Mucosa of rectum (tissue), 2 donors: ENCODE results near the gene RBM34.
A peak's percentile ranks its signal among the peaks of the same experiment; 100 is the strongest.

Experiments
- H3K27ac ChIP-seq, 2 donors: one replicate each; pipeline ENCODE4 v1.7.0; 2013; ENCODE audit warnings: inconsistent platforms in 2 of 2, low read depth in 2 of 2, low read length in 2 of 2
- H3K27me3 ChIP-seq, 2 donors: one replicate each; pipeline ENCODE4 v1.7.0; 2013; ENCODE audit warnings: low read length in 2 of 2; ENCODE audit not compliant: control insufficient read depth in 2 of 2, insufficient read depth in 2 of 2
- H3K36me3 ChIP-seq, 2 donors: one replicate each; pipeline ENCODE4 v1.7.0; 2013; ENCODE audit warnings: low read length in 2 of 2; ENCODE audit not compliant: control insufficient read depth in 2 of 2, insufficient read depth in 2 of 2
- H3K4me1 ChIP-seq, 2 donors: one replicate each; pipeline ENCODE4 v1.7.0; 2013; ENCODE audit warnings: low read length in 2 of 2, mild to moderate bottlenecking in 1 of 2; ENCODE audit not compliant: control insufficient read depth in 2 of 2, insufficient read depth in 2 of 2
- H3K4me3 ChIP-seq, 2 donors: one replicate each; pipeline ENCODE4 v1.7.0; 2013; ENCODE audit warnings: low read length in 2 of 2
- H3K9ac ChIP-seq, 2 donors: one replicate each; pipeline ENCODE4 v1.7.0; 2013; ENCODE audit warnings: low read length in 2 of 2, low read depth in 1 of 2, mild to moderate bottlenecking in 1 of 2
- H3K9me3 ChIP-seq, 2 donors: one replicate each; pipeline ENCODE4 v1.7.0; 2013; ENCODE audit warnings: low read length in 2 of 2; ENCODE audit not compliant: control insufficient read depth in 2 of 2
- donor health status: healthy.
- donor health status: Normal muscosa, but diverticular disease.

RBM34 gene

DNA sequence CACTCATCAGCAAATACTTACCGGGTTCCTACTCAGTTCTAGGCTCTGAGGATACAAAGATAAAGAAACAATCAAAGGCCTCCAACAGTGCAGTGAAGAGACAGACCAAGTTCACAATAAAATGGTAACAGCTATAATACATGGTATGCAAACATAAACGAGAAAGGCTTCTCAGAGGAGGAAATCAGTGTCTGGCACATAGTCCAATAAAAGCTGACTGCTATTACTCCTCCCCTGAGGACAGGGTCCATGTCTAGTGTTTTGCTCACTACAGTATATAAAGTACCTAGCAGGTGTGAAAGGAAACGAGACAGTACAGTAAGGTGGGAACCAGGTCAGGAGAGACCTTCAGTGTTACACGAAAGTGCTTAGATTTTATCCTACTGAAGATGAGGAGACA lies 4.3 kb downstream of the RBM34 start:
- H3K9me3 ChIP-seq: no peaks in the 10 kb centered on the region
- no peaks in the 10 kb centered on the region for H3K27me3 ChIP-seq
- peaks cover 12 to 19% of the 10 kb centered on the region in 2 donors for H3K4me1 ChIP-seq
- H3K27ac ChIP-seq: peak overlapping the region; percentile 47 to 59
- peak overlapping the region in 1 of 2 donors; percentile 34 for H3K4me3 ChIP-seq
- H3K9ac ChIP-seq: no peak overlapping the region
- H3K36me3 ChIP-seq: peaks cover 30 to 47% of the 10 kb centered on the region in 2 donors

DNA sequence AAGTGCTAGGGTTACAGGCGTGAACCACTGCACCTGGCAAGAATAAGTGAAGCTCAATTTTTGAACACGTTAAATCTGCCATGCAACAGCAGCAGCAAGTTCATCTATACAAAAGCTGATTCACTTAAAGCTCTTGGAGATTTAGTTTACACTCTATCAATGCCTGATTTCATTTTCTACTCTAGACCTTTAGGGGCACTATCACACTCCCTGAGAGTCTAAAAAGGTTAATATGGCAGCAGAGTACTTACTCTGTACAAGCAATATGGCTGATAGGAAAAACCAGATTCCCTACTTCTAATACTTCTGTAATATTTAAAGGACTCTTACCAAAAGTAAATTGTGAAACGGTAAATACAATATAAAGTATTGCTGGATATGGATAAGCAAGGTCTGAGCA lies 4.8 kb downstream of the RBM34 start:
- Histone ChIP-seq H3K27ac (peak overlapping the region; percentile 18 to 38), H3K27me3 (no peaks in the 10 kb centered on the region), H3K4me1 (peaks cover 8 to 16% of the 10 kb centered on the region in 2 donors), H3K9me3 (no peaks in the 10 kb centered on the region), H3K9ac (no peak overlapping the region), H3K4me3 (peak overlapping the region in 1 of 2 donors; percentile 13), H3K36me3 (peaks cover 34 to 51% of the 10 kb centered on the region in 2 donors)

DNA sequence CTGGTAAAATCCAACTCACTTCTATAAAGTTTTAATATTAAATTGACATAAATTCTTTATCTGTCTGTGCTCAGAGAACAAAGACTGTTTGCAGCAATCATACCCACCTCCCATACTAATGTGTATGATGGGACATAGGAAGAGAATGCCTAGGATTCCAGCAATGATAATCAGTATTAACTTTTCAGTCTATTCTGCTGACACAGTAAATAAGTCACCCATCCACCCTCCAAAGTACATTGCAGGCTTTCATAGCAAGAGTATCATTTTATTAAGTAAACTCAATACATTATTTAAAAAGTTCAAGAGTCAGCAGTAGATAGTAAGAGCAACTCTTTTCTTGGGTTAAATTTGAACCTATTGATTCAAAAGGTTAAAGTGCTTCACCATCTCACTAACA lies 8.8 kb downstream of the RBM34 start:
- no peak overlapping the region for H3K27ac ChIP-seq
- H3K4me3 ChIP-seq: no peak overlapping the region
- peaks cover 45 to 72% of the 10 kb centered on the region in 2 donors for H3K36me3 ChIP-seq
- H3K9ac ChIP-seq: no peak overlapping the region
- peaks cover 8 to 10% of the 10 kb centered on the region in 2 donors for H3K4me1 ChIP-seq
- no peaks in the 10 kb centered on the region for H3K9me3 ChIP-seq
- no peaks in the 10 kb centered on the region for H3K27me3 ChIP-seq

DNA sequence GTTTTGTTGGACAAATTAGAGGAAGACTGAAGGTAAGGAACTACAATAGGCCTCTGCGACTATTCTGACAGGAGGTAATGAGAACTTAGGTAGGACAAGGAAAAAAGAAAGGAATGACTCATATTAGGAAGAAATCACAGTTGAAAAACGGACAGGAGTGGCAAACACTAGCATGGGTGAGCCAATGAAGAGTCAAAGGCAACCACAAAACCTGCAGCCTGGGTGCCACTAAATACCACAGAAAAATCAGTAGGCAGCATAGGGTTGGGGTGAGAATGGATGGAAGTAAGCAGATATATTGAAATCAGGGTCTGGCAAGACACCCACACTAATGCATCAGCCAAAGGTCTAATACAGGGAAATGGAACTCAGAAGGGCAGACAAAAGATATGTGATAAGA lies 10.0 kb downstream of the RBM34 start:
- Histone ChIP-seq H3K4me1 (no peaks in the 10 kb centered on the region), H3K9ac (no peak overlapping the region), H3K9me3 (no peaks in the 10 kb centered on the region), H3K27ac (no peak overlapping the region), H3K36me3 (peaks cover 50 to 67% of the 10 kb centered on the region in 2 donors), H3K27me3 (no peaks in the 10 kb centered on the region), H3K4me3 (no peak overlapping the region)

DNA sequence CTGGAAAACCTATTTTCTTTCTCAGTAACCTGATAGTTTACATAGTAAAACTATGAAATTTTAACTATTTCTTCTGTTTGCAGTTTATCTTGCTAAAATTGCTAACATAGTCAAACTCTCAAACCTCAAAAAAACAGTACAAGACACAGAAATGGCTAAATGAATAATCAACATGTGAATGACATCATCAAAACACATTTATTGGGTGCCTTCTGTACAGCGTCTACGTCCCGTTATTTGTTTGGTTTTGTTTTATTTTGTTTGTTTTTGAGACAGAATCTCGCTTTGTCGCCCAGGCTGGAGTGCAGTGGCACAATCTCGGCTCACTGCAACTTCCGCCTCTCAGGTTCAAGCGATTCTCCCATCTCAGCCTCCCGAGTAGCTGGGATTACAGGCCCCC lies 11.2 kb downstream of the RBM34 start:
- Histone ChIP-seq H3K9ac (no peak overlapping the region), H3K9me3 (no peaks in the 10 kb centered on the region), H3K27ac (no peak overlapping the region), H3K4me1 (no peaks in the 10 kb centered on the region), H3K27me3 (no peaks in the 10 kb centered on the region), H3K36me3 (peaks cover 53 to 74% of the 10 kb centered on the region in 2 donors), H3K4me3 (no peak overlapping the region)

DNA sequence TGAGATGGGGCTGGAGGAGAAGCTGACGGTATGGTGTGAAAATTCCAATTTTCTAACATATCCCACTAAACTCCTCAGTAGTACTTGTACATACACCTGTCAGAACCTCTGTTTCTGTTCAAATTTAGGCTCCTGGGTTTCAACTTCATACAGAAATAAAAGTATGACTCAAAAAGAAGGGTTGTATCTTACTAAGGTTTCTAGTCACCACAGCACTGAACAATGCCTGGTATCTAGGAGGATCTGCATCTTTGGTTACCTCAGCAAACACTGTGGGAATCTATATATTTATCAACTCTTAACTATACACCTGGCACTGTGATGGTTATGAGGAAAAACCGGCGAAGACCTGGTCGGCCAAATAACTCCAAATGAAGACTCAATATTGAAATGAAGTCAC lies 13.8 kb downstream of the RBM34 start:
- no peaks in the 10 kb centered on the region for H3K9me3 ChIP-seq
- no peak overlapping the region for H3K9ac ChIP-seq
- no peak overlapping the region for H3K4me3 ChIP-seq
- H3K36me3 ChIP-seq: peaks cover 51 to 71% of the 10 kb centered on the region in 2 donors
- no peaks in the 10 kb centered on the region for H3K27me3 ChIP-seq
- no peaks in the 10 kb centered on the region for H3K4me1 ChIP-seq
- no peak overlapping the region for H3K27ac ChIP-seq

DNA sequence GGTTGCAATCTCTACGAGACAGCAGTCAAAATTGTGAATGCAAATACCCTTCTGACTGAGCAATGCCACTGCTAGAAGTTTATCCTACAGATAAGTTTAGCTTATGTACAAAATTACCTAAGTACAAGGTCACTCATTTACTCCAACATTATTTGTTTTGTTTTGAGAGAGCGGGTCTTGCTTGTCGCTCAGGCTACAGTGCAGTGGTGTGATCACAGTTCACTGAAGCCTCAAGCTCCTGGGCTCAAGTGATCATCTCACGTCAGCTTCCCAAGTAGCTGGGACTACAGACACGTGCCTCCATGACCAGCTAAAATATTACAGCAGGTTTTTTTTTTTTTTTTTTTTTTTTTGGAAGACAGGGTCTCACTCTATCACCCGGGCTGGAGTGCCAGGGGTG lies 15.4 kb downstream of the RBM34 start:
- Histone ChIP-seq H3K9me3 (no peaks in the 10 kb centered on the region), H3K27me3 (no peaks in the 10 kb centered on the region), H3K27ac (no peak overlapping the region), H3K36me3 (peaks cover 43 to 62% of the 10 kb centered on the region in 2 donors), H3K4me3 (no peak overlapping the region), H3K9ac (no peak overlapping the region), H3K4me1 (no peaks in the 10 kb centered on the region)

DNA sequence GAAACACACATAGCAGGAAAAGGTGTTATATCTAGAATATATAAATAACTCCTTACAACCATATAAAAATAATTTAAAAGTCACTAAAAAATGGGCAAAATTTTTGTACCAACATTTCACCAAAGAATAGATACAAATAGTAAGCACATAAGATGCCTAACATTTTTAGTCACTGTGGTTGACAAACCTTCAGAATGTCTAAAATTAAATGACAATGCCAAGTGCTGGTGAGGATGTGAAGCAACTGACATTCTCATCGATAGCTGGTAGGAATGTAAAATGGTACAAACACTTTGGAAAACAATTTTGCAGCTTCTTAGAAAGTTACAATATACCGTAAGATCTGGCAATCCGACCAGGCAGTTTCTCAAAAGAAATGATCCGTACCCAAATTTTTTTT lies 18.1 kb downstream of the RBM34 start:
- no peak overlapping the region for H3K9ac ChIP-seq

DNA sequence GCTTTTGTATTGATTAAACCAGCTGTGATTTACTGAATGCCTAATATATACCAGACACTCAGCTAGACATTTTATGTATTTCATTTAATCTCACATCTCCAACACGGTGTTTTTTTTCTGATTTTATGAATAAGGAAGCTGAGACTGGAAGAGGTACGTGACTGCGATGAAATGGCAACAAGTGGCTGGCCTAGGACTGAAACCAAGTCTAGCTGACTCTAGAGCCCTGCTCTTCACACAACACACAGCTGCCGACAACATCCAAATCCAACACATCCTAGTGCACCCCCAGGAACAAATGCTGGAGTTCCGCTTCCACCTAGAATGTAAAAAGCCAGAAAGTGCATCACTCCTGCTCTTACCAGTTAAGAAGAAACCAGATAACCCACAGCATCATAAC lies 21.7 kb downstream of the RBM34 start:
- Histone ChIP-seq H3K27ac (no peak overlapping the region), H3K27me3 (no peaks in the 10 kb centered on the region), H3K4me3 (no peak overlapping the region), H3K4me1 (no peaks in the 10 kb centered on the region), H3K9ac (no peak overlapping the region), H3K36me3 (peaks cover 57 to 60% of the 10 kb centered on the region in 2 donors), H3K9me3 (no peaks in the 10 kb centered on the region)

More for the DNA sequence above, 18.1 kb downstream of the RBM34 start:
- Histone ChIP-seq H3K9me3 (no peaks in the 10 kb centered on the region), H3K4me1 (no peaks in the 10 kb centered on the region), H3K27me3 (no peaks in the 10 kb centered on the region), H3K36me3 (peaks cover 56 to 57% of the 10 kb centered on the region in 2 donors), H3K27ac (no peak overlapping the region), H3K4me3 (no peak overlapping the region)

DNA sequence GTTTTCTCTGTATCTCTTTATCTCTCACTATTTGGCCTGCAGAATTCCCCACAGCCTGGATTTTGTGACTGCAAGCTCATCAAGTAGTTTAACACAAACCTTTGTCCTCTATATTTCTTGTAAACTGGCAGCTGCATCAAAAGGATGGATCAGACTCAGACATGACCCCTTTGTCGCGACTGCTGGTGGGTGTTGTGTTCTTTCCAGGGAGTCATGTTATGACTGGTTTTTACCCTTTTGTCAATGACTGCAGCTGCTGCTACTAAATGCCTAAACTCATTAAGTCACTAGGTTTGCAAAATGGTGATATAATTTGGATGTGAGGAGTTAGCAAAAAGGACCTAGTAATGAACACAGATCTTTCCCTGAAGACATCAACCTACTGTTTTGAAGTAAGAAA lies 22.2 kb downstream of the RBM34 start:
- H3K27ac ChIP-seq: no peak overlapping the region
- no peak overlapping the region for H3K9ac ChIP-seq
- peaks cover 57 to 58% of the 10 kb centered on the region in 2 donors for H3K36me3 ChIP-seq
- H3K9me3 ChIP-seq: no peaks in the 10 kb centered on the region
- no peaks in the 10 kb centered on the region for H3K4me1 ChIP-seq
- no peak overlapping the region for H3K4me3 ChIP-seq
- no peaks in the 10 kb centered on the region for H3K27me3 ChIP-seq

DNA sequence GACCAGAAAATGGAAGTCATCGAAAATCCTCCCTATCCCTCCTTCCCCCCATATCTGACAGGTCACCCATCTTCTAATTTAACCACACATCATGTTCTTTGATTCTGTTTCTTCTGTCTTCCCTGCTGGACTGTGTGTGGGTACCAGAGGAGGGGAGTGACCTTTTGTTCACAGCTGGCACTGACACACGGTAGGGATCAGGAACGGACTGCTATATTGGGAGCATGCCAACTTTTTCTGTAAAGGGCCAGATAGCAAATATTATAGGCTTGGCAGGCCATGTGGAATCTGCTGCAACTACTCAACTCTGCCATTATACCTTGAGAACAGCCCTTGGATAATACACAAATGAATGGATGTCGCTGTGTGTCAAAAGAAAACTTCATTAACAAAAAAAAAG lies 24.9 kb downstream of the RBM34 start:
- H3K27me3 ChIP-seq: no peaks in the 10 kb centered on the region
- H3K4me3 ChIP-seq: no peak overlapping the region
- no peaks in the 10 kb centered on the region for H3K4me1 ChIP-seq
- H3K9ac ChIP-seq: no peak overlapping the region
- H3K36me3 ChIP-seq: peaks cover 45 to 57% of the 10 kb centered on the region in 2 donors
- no peak overlapping the region for H3K27ac ChIP-seq
- H3K9me3 ChIP-seq: no peaks in the 10 kb centered on the region
